ENCODE measurements around the gene TUBA4B. TPM values are rescaled to one million over a fixed set of nuclear protein-coding genes. Genes with fewer than 3 reads are reported as not detected.
A peak's percentile ranks its signal among the peaks of the same experiment; 100 is the strongest.

TUBA4B gene
- total RNA-seq, 1 donor from 2014 or later = not detected

- peak; percentile 83 to 93 for DNase-seq (ENCODE audit: low read depth in 2 of 2)
Observed at GRCh38 chr2:219218732-219219701, 34.0 kb upstream of the TUBA4B start, which contains the start of gene ABCB6. ABCB6 (minus strand) TSS chr2:219218958; CDS start chr2:219218673, 285 bp downstream.

DNA sequence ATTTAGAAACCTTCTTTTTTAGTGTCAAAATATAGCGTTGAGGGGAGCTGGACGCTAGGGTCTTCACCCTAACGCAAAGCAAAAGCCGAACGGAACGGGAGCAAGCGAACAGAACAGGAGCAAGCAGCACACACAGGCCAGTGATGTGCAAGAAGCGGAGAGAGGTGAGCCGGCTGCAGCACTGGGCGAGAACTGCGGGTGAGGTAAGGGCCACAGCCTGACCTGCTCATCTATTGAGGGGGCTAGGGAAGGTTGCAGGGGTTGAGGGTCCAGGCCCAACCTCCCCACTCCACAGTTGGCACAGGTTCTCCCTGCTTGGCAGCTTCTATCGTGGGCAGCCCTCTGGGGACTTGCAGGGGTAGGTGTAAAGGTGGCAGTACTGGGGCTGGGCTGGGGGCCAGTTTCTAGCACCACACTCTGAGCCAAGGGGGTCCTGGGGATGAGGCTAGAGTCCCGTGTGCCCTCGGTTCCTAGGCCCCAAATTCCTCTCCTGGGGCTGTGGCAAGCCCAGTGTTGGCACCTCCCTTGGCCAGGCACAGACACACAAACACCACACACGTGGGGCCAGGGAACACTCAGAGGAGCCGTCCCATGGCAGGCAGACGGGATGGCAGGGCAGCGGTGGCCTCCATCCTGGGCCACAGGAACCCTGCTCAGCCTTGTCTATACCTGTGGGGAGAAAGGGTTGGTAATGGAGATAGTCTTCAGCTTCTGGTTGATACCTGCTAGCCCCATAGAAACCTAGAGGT is 33.1 kb upstream of the TUBA4B start:
- no peak for DNase-seq (ENCODE audit: low read depth in 2 of 2)

- no peak for DNase-seq (ENCODE audit: low read depth in 2 of 2)
Observed at GRCh38 chr2:219220652-219221402, 32.2 kb upstream of the TUBA4B start.

DNA sequence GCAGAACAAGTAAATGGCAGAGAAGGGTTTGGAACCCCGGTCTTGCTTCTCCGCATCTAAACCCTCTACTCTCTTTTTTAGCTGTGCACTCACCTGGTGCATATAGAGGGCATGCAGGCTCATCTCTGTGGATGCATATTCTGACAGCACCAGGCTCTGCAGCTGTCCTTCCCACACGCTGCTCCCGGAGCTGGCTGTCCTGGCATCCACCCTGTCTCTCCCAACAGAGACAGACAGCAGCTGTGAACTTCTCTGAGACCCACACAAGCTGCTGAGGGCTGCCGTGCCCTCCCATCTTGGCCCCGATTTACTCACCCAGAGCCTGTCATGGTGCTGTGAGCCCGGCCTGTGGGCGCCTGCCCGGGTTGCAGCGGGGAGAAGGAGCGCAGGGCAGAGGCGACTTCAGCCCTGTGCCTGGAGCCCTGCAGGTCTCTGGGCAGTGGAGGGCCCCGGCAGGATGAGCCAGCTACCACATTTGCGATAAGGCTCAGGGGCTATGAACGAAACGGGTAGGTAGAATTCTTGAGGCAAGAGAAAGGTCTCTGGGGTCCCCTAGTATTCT is 31.0 kb upstream of the TUBA4B start:
- DNase-seq (ENCODE audit: low read depth in 2 of 2) = no peak

GRCh38 chr2:219223831-219224610 is 29.0 kb upstream of the TUBA4B start:
- DNase-seq (ENCODE audit: low read depth in 2 of 2) = no peak

DNA sequence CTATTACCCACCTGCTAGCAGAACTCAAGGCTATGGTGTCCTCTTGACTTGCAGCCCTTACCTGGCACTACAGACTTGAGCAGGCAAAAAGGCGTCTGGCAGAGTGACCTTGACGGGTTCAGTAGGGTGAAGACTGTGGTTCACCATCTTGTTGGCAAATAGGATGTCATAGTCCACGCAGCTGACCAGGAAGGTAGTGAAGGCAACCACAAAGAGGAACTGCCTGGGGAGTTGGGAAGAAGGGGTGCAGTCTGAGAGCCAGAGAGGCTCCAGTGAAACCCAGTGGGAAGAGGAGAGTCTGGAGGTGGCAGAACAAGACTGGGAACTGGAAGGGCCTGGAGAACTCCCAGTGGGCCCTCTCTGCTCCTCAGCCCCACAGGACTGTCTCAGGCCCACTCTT is 27.7 kb upstream of the TUBA4B start:
- no peak for DNase-seq (ENCODE audit: low read depth in 2 of 2)

DNA sequence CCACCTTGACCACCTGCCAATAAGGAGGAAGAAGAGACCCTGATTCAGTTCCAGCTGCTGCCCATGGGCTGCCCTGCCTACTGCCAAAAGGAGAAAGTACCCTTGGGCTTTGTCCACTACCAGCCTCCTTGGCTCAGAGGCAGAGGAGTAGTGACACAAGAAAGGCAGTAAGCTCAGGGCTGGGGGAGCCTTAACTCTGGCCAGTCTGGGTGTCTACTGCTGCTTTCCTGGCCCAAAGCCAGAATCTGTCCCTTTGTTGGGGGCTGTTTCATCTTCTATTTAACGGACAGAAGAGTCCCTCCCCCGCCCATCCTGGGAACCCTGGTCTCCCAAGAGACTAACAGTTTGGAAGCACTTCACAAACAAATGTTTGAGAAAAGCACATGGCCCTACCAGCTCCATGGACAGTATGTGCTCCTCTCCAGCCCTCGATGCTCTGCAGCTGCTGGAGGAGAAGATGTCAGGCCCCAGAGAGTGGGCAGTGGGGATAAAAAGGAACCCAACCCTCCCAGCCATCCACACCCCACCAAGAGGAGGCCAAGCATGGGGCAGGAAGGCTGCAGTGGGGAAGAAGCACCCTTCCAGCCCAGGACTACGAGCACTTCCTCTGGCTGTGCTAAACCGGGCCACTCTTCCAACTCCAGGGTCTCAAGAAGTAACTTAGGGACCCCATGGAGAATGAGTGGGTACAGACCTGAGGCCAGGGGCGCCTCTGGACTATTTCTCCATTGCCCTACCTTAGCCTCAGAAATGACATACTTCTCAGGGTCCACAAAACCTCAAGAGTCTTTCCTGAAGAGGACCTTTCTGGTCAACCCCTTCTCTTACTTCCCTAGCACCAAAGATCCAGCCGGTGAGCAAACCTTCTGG is 24.8 kb upstream of the TUBA4B start:
- DNase-seq (ENCODE audit: low read depth in 2 of 2) = no peak

GRCh38 chr2:219228911-219229304 is 24.1 kb upstream of the TUBA4B start:
- no peak for DNase-seq (ENCODE audit: low read depth in 2 of 2)

- peak; percentile 96 to 100 for DNase-seq (ENCODE audit: low read depth in 2 of 2)
Observed at GRCh38 chr2:219229305-219230058, 23.6 kb upstream of the TUBA4B start, which contains the start of the genes ANKZF1 and ATG9A. ANKZF1 (plus strand) TSS chr2:219229806; CDS start chr2:219230258, 452 bp downstream. ATG9A (minus strand) TSS chr2:219229636; CDS start chr2:219228024, 1,612 bp downstream.

DNA sequence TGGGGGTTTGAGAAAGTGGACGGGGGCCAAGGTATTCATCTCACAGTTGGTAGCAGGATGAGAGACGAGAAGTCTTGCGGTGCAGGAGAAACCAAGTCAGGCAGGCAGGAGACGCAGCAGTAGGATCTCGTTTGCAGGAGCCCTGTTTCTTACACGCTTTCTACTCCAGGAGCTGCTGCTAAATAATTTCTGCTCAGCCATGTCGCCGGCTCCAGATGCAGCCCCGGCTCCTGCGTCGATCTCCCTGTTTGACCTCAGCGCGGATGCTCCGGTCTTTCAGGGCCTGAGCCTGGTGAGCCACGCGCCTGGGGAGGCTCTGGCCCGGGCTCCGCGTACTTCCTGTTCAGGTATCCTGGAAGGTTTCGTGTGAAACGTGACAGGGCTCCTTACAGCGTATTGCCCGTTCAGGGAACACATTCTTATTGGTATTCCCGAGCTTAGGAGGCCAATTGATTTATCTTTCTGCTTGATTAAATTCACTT is 22.9 kb upstream of the TUBA4B start:
- peak in 1 of 2 donors; percentile 64 for DNase-seq (ENCODE audit: low read depth in 2 of 2)

GRCh38 chr2:219234331-219234730 is 18.7 kb upstream of the TUBA4B start:
- no peak for DNase-seq (ENCODE audit: low read depth in 2 of 2)

GRCh38 chr2:219243291-219243761 is 9.7 kb upstream of the TUBA4B start:
- DNase-seq (ENCODE audit: low read depth in 2 of 2) = no peak

DNA sequence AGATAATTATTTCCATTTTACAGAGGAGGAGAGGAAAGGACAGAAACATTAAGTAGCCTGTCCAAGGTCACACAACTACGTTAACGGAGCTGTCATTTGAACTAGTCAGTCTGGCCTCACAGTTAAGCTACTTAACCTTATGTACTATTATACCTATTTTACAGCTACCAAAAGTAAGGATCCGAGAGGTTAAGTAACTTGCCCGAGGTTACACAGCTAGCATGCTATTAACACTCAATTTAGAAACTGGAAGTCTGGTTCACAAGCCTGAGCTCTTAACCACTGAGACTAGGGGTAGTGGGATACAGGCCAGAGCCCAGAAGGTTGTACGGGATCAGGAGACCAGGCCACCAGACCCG is 8.3 kb upstream of the TUBA4B start:
- DNase-seq (ENCODE audit: low read depth in 2 of 2) = no peak

DNA sequence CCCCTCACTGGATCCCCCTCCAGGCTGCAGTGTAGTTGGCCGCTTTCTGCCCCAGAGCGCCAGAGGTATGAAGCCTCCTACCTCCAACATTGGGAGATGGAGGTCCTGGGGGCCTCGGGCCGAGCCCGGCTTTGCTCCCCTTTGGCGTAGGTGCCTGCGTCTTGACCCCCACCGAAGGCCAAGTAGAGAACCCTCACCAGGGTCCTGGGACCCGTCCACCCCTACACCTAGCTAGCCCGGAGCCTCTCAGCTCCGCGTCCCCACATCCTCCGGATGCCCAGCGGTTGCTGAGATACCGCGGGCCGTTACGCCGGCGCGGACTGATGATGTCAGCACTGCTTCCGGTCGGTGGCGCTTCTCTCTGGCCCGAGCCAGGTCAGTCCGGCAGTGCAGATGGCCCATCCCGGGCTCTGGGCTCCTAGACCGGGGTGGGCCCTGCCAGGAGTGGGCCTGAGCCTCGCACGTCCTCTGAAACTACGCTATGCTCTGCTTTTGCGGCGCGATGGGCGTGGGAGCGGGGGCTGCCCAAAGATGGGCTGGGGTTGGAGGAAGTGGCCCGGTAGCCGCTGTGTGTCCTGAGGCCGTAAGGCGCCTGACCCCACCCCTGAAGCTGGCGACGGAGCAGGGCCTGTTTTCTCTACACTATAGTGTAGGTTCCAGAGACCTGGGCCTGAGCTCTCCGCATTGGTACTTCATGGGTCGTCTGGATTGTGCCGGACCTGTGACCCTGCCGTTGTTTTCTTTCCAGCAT is 7.7 kb upstream of the TUBA4B start, which contains the start of the genes GLB1L and STK16:
Gene GLB1L (minus strand): TSS at position 297 of the 751 bp plus-strand sequence. CDS start 1,871 bp downstream, outside the sequence.
Gene STK16 (plus strand): TSS at position 332 of the 751 bp plus-strand sequence. CDS start 521 bp downstream, outside the sequence.
- DNase-seq (ENCODE audit: low read depth in 2 of 2) = peak; percentile 90 to 94

GRCh38 chr2:219245899-219246230 is 7.2 kb upstream of the TUBA4B start:
- DNase-seq (ENCODE audit: low read depth in 2 of 2) = no peak

GRCh38 chr2:219246559-219246958 is 6.5 kb upstream of the TUBA4B start:
- no peak for DNase-seq (ENCODE audit: low read depth in 2 of 2)
